ENCODE data around the gene NRL. TPM values are rescaled to one million over a fixed set of nuclear protein-coding genes. Genes with fewer than 3 reads are reported as not detected.

The NRL gene
- total and polyA plus RNA-seq, 4 donors, result 1.5 to 3.2 (median 2.8) TPM

GRCh38 chr14:24086193-24086955 lies 28.4 kb downstream of the NRL start:
- WGBS, result 96% methylated on average over 3 of the region's 3 CpGs
- Histone ChIP-seq H3K4me1 (ENCODE audit: control insufficient read depth in 4 of 4, insufficient read depth in 4 of 4, low read length in 3 of 4) (peaks cover 1 to 19% (median 15%) of the 10 kb centered on the region in 4 donors), H3K9me3 (ENCODE audit: control insufficient read depth in 4 of 4, low read length in 3 of 4) (no peaks in the 10 kb centered on the region), H3K27ac (ENCODE audit: low read depth in 1 of 2, low read length in 2 of 2) (no peak overlapping the region), H3K4me3 (ENCODE audit: low read depth in 1 of 3, low read length in 3 of 3) (no peak overlapping the region), H3K27me3 (ENCODE audit: control insufficient read depth in 4 of 4, insufficient read depth in 4 of 4, low read length in 3 of 4) (no peaks in the 10 kb centered on the region), H3K9ac (ENCODE audit: low read depth in 1 of 2, low read length in 2 of 2) (no peak overlapping the region), H3K36me3 (ENCODE audit: control insufficient read depth in 4 of 4, insufficient read depth in 3 of 4, low read depth in 1 of 4, low read length in 3 of 4) (no peaks in the 10 kb centered on the region)
- DNase-seq (ENCODE audit: low spot score), result no peak
- no peak for TF ChIP-seq REST (IDR thresholded peaks at IDR 0.05)
- TF ChIP-seq ZBTB33 (IDR thresholded peaks at IDR 0.05), result no peak
- TF ChIP-seq FOXA1 (IDR thresholded peaks at IDR 0.05), result no peak
- no peak for TF ChIP-seq RAD21 (IDR thresholded peaks at IDR 0.05)
- TF ChIP-seq HNF4G (IDR thresholded peaks at IDR 0.05), result no peak
- no peak for TF ChIP-seq CTCF (IDR thresholded peaks at IDR 0.05; ENCODE audit: low read depth, low read length, missing input control)
- TF ChIP-seq RXRA (IDR thresholded peaks at IDR 0.05), result no peak
- TF ChIP-seq JUND (IDR thresholded peaks at IDR 0.05), result no peak
- no peak for TF ChIP-seq TAF1 (conservative IDR thresholded peaks at IDR 0.05)
- no peak for TF ChIP-seq ATF3 (IDR thresholded peaks at IDR 0.05)
- TF ChIP-seq FOXA2 (IDR thresholded peaks at IDR 0.05), result no peak
- no peak for TF ChIP-seq NR2F2 (IDR thresholded peaks at IDR 0.05)
- no peak for TF ChIP-seq GABPA (IDR thresholded peaks at IDR 0.05 in 1 of 2, conservative IDR thresholded peaks at IDR 0.05 in 1 of 2)
- no peak for TF ChIP-seq MAX (IDR thresholded peaks at IDR 0.05)
- TF ChIP-seq HNF4A (conservative IDR thresholded peaks at IDR 0.05), result no peak
- TF ChIP-seq SP1 (IDR thresholded peaks at IDR 0.05), result no peak
- no peak for TF ChIP-seq YY1 (IDR thresholded peaks at IDR 0.05)
- no peak for TF ChIP-seq EGR1 (IDR thresholded peaks at IDR 0.05; ENCODE audit: low read depth in 2 of 2)
